ENCODE data around the gene CASZ1.

CASZ1 gene

DNA sequence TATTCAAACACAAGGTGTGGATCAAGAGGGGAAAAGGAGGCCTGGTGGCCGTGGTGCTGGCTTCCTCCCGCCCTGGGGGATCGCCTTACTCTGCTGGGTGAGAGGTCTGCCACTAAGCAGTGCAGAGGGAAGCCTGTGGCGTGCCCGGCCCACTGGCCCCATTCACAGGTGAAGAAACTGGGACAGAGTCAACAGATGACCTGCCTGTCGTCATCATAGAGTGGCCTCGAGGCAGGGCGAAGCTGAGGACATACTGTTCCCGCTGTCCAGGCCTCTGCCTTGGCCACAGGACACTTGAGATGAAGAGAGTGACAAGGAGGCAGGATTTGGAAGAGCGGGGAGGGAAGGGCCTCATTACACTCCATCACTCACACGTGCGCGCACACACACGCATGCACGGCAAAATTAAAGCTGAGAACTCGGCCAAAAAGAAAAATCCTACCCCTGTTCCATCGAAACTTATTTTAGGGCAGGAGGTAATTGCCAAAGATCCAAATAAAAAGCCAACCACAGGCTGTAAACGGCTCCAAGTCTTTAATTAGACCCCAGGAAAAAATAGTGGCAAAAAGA is 50.5 kb downstream of the CASZ1 start:
- no peaks in the 10 kb centered on the region for H3K9me3 ChIP-seq (ENCODE audit: control insufficient read depth, insufficient read depth, low read length)
- no peaks in the 10 kb centered on the region for H3K36me3 ChIP-seq (ENCODE audit: insufficient read depth, low read length)
- H3K9ac ChIP-seq (ENCODE audit: low read depth, low read length) = no peak overlapping the region
- H3K4me1 ChIP-seq (ENCODE audit: insufficient read depth, low read length) = no peaks in the 10 kb centered on the region

DNA sequence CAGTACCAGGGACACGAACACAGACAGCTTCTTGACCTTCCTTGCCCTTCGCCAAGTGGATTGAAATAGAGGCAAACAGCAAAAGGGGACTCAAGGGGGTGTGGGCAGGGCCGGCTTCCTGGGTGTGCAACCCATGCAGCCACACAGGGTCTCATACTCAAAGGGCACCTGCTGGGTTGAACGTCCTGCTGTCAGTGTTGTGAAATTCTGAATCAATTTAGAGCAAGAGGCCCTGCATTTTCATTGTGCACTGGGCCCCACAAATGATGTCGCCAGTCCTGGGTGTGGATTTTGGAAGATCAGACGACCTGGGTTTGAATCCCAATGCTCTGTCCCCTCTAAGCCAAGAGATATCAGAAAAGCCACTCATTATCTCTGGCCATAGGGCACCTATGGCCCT is 51.1 kb downstream of the CASZ1 start:
- H3K36me3 ChIP-seq (ENCODE audit: insufficient read depth, low read length) = no peaks in the 10 kb centered on the region
- no peaks in the 10 kb centered on the region for H3K9me3 ChIP-seq (ENCODE audit: control insufficient read depth, insufficient read depth, low read length)
- H3K9ac ChIP-seq (ENCODE audit: low read depth, low read length) = no peak overlapping the region
- H3K4me1 ChIP-seq (ENCODE audit: insufficient read depth, low read length) = no peaks in the 10 kb centered on the region

DNA sequence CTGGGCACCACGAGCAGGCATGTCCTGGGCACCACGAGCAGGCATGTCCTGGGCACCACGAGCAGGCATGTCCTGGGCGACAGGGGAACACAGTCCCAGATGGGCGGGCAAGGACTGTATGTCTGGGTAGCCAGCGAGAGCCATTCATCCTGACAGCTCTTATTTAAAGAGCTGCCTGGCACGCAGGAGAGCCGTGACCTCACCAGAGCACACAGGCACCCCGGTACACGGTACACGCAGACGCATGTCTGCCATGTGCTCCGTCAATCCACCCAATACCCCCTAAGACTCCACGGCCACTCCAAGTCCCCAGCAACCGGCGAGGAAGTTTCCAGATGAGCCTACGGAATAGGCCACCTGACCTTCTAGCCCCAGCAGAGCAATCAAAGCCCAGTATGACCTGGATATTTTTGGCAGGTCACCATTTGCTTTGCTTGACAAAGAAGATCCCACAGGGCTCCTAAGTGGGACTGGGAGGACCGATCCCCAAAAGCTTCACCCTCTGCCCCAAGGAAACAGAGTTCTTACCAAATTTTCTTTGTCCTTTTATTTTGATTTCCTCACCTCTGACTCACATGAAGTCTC is 51.7 kb downstream of the CASZ1 start:
- H3K9ac ChIP-seq (ENCODE audit: low read depth, low read length) = no peak overlapping the region
- no peaks in the 10 kb centered on the region for H3K36me3 ChIP-seq (ENCODE audit: insufficient read depth, low read length)
- no peaks in the 10 kb centered on the region for H3K9me3 ChIP-seq (ENCODE audit: control insufficient read depth, insufficient read depth, low read length)
- no peaks in the 10 kb centered on the region for H3K4me1 ChIP-seq (ENCODE audit: insufficient read depth, low read length)

DNA sequence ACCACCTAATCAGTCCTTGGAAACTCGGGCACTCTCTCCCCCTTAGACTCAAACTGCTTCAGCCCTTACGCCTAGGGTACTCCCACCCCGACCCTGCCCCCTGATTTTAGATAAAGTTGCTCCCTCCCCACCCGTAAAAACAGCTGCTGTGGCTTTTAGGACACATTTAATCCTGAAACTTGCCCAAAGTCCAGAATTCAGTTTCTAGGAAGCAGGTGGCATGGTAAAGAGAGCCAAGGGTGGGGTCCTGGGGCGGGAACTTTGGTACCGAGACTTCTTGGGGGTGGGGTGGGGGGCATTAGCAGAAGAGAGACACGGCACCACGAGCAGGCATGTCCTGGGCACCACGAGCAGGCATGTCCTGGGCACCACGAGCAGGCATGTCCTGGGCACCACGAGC is 52.4 kb downstream of the CASZ1 start:
- no peaks in the 10 kb centered on the region for H3K9me3 ChIP-seq (ENCODE audit: control insufficient read depth, insufficient read depth, low read length)
- no peaks in the 10 kb centered on the region for H3K36me3 ChIP-seq (ENCODE audit: insufficient read depth, low read length)
- H3K4me1 ChIP-seq (ENCODE audit: insufficient read depth, low read length) = no peaks in the 10 kb centered on the region
- H3K9ac ChIP-seq (ENCODE audit: low read depth, low read length) = no peak overlapping the region

DNA sequence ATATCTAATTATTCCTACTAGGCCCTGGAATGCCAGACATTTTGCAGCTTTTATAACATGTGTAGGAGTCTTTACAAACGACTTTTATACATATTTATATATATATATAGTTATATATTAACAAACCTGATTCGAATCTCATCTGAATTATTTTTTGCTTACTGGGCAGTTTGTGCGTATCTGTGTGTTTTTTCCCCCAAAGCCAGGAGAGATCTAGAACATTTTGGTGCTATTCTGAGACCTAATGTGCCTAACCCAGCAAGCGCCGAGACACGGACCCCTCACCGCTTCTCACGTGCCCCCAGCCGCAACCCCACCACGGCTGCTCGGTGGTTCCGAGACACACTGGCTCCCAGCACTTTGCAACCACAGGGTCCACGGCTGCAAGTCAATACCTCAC is 54.8 kb downstream of the CASZ1 start:
- H3K36me3 ChIP-seq (ENCODE audit: insufficient read depth, low read length) = no peaks in the 10 kb centered on the region
- no peak overlapping the region for H3K9ac ChIP-seq (ENCODE audit: low read depth, low read length)
- H3K4me1 ChIP-seq (ENCODE audit: insufficient read depth, low read length) = 0 out of 2 replicates have a peak, but pooled peaks cover 6% of the 10 kb centered on the region
- H3K9me3 ChIP-seq (ENCODE audit: control insufficient read depth, insufficient read depth, low read length) = no peaks in the 10 kb centered on the region

DNA sequence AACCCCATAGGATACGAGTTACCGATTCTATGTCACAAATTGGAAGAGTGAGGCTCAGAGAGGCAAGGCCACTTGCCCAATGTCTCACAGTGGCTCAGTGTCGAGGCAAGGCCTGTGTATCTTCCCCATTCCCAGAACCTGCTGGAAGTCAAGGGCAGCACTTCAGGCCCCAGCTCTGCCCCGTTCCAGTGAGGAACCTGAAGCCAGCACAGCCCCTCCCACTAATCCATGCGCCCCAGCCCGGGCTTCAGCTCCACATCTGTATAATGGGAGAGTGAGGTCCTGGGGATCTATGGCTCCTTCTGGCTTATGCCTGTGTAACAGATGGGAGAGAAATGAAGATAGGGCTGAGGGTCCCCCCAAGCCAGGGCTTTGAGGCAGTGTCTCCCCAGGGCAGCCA is 56.3 kb downstream of the CASZ1 start:
- peaks cover 6% of the 10 kb centered on the region; the same call in 1 of the 2 replicates for H3K4me1 ChIP-seq (ENCODE audit: insufficient read depth, low read length)
- H3K9ac ChIP-seq (ENCODE audit: low read depth, low read length) = no peak overlapping the region
- no peaks in the 10 kb centered on the region for H3K36me3 ChIP-seq (ENCODE audit: insufficient read depth, low read length)
- H3K9me3 ChIP-seq (ENCODE audit: control insufficient read depth, insufficient read depth, low read length) = no peaks in the 10 kb centered on the region

DNA sequence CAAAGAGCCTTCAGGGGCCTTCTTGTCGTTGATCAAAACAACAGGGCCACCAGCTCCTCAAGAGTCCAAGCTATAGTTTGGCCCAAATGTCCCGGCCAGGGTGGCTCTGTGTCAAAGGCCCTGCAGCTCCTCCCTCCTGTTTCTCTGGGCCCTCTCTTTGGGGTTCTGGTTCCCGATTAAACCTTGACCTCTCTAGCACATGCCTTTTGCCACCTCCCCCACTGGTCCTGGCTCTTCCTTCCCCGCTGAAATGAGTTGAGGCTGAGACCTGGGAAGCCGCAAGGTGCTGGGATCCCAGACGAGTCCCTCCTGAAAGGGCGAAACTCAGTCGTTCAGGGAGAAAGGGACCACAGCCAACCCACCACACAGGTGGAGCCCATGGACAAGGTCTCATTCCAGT is 56.9 kb downstream of the CASZ1 start:
- Histone ChIP-seq H3K9ac (ENCODE audit: low read depth, low read length) (no peak overlapping the region), H3K9me3 (ENCODE audit: control insufficient read depth, insufficient read depth, low read length) (no peaks in the 10 kb centered on the region), H3K36me3 (ENCODE audit: insufficient read depth, low read length) (no peaks in the 10 kb centered on the region), H3K4me1 (ENCODE audit: insufficient read depth, low read length) (peaks cover 10% of the 10 kb centered on the region; the same call in 1 of the 2 replicates)

DNA sequence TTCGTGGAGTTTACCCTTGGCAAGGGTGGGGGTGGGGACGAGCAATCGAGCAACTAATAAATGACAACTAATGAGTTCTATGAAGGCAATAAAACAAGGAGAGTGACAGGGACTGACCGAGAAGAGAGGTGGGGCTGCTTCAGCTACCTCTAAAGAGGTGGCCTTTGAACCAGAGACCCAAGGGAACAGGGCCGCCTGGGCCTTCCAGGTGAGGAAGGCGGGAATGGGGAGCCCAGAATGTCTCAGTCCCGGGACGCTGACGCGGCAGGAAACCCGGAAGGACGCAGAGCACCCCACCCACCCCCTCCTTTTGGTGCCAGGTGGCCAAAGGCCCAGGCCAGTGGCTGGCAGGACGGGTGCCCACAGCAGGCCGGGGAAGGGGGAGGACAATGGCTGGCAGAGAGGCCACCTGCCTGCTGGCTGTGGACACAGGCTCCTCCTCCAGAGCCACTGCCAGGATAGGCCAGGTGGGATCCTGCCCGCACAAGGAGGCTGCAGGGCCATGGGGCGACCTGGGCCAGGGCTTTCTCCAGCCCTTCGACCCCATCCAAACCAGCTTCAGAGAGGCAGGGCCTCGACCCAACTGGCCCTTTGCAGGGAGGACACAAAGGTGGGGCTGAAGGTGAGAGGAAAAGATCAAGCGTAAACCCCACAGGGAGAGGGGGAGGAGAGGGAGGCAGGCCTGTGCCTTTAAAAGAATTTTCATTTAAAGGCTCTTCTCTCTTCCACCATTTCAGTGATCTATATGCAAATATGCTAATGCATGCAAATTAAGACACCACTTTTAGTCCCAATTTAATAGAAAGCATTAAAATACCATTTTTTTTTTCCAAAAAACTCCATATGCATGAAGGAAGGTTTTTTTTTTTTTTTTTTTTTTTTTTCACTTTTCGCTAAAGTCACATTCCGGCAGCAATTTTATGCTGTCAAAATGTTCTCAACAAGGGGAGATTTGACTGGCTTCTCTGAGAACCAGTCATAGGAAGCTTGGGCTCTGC is 58.1 kb downstream of the CASZ1 start:
- no peak overlapping the region for H3K9ac ChIP-seq (ENCODE audit: low read depth, low read length)
- H3K9me3 ChIP-seq (ENCODE audit: control insufficient read depth, insufficient read depth, low read length) = no peaks in the 10 kb centered on the region
- H3K36me3 ChIP-seq (ENCODE audit: insufficient read depth, low read length) = no peaks in the 10 kb centered on the region
- H3K4me1 ChIP-seq (ENCODE audit: insufficient read depth, low read length) = peaks cover 21% of the 10 kb centered on the region

DNA sequence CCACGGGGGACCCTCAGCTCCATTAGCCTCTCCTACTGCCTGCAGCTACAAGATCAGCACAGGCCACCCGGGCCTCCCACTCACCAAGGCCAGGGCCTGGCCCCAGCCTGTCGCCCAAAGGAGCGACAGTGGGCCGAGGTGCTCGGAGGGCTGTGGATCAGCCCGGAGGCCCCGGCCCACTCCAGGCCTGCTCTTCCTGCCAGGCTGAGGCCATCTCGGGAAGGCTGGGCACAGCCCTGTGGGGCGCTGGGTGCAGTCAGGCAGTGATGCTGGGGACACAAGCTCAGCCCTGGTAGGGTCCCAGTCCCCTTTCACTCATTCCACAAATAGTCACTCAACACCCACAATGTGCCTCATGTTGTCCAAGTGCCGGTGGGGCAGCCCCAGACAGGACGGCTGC is 58.8 kb downstream of the CASZ1 start:
- no peak overlapping the region for H3K9ac ChIP-seq (ENCODE audit: low read depth, low read length)
- H3K9me3 ChIP-seq (ENCODE audit: control insufficient read depth, insufficient read depth, low read length) = no peaks in the 10 kb centered on the region
- peaks cover 21% of the 10 kb centered on the region for H3K4me1 ChIP-seq (ENCODE audit: insufficient read depth, low read length)
- no peaks in the 10 kb centered on the region for H3K36me3 ChIP-seq (ENCODE audit: insufficient read depth, low read length)

DNA sequence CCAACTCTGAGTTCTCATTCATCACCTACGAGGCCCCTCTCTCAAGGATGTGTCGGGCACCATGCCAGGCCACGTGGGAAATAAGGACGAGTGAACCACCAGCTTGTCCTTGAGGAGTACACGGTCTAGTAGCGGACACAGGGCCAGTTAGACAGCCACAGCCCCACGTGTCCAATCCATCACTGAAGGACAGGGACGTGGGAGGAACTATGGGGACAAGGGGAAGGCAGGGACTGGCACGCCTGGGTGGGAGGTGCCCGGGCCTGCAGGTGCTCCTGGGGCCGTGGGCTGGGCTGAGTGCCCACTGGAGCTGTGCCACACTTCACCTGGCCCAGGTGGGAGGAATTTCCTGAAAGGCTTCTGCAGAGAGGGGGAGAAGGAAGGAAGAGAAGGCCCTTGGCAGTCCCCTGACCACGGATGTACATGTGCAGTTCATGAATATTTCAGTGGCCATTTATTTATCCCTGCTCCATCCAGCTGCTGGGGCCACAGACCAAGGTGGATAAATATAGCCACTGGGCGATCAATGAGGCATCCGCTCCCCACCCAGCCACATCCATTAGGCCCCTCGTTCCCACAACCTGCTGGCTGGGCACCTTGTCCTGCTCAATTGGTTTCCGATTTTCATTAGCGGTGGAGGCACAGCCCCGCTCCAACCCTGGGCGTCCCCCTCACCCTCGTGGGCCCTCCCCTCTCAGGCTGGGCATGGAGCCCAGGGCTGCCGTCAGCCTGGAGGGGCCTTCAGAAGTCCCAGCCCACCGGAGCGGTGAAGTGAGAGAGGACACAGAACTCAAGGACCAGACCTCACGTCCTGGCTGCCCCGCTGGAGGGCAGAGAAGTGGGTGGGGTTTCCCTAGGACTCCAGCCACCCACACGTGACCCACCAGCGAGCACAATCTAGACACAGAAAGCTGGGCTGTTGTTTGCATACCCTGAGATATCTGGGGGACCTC is 59.5 kb downstream of the CASZ1 start:
- peaks cover 21% of the 10 kb centered on the region for H3K4me1 ChIP-seq (ENCODE audit: insufficient read depth, low read length)
- no peaks in the 10 kb centered on the region for H3K9me3 ChIP-seq (ENCODE audit: control insufficient read depth, insufficient read depth, low read length)
- no peaks in the 10 kb centered on the region for H3K36me3 ChIP-seq (ENCODE audit: insufficient read depth, low read length)
- no peak overlapping the region for H3K9ac ChIP-seq (ENCODE audit: low read depth, low read length)

DNA sequence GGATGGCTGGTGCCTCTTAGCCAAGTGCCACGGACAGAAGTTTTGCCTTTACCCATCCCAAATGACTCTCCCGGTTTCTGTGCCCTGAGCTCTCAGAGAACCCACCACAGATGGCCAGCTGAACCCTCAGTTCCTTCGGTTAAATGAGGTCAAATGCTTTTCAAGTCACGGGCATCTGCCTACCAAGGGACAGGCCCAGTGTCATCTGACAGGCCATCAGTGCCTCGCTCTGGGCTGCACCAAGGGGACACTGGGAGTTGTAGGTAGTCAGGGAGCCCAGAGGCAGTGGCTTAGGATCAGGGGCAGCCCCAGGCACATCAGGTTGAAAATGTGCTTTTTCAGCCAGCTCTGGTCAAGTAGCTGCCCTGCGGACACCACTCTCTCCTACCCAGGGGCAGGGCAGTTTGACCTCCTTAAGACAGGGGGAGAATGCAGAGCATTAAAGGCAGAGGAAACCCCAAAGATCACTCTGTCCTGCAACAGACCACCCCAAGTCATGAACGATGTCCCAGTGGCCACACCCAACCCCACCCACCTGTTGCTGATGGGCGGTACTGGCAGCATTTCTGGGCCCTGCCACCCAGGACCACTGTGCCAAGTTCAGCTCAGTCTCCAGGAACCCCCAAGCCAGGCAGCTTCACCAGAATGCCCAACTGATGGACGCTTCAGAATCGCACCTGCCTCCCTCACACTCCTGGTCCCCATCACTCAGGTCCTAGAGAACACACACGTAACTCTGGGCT is 60.7 kb downstream of the CASZ1 start:
- no peak overlapping the region for H3K9ac ChIP-seq (ENCODE audit: low read depth, low read length)
- no peaks in the 10 kb centered on the region for H3K36me3 ChIP-seq (ENCODE audit: insufficient read depth, low read length)
- H3K9me3 ChIP-seq (ENCODE audit: control insufficient read depth, insufficient read depth, low read length) = no peaks in the 10 kb centered on the region

DNA sequence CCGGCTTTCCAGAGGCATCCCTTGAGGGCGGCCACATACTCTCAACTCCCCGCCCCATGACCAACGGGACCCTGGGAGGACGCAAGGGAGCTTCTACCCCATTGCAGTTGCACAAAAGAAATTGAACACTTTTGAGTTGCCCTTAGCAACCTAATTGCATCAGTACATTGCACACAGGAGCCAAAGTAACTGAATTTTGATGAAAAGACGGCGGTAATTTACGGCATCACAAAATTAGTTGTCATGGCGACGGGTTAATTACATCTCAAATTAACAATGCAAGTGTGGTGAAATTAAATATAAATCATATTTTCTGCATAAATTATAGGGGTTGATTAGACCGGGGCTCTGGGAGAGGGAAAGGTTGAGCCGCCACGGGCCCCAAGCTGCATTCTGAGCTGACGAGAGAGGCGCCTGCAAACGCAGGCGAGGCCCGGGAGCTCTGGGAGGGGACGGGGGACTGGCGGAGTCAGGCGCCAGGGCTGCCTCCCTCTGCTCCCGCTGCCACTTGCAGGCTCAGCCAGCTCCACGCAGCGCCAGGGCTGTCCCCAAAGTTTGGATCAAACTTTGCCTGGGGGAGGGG is 61.4 kb downstream of the CASZ1 start:
- H3K36me3 ChIP-seq (ENCODE audit: insufficient read depth, low read length) = no peaks in the 10 kb centered on the region
- no peak overlapping the region for H3K9ac ChIP-seq (ENCODE audit: low read depth, low read length)
- H3K9me3 ChIP-seq (ENCODE audit: control insufficient read depth, insufficient read depth, low read length) = no peaks in the 10 kb centered on the region
- H3K4me1 ChIP-seq (ENCODE audit: insufficient read depth, low read length) = peaks cover 21% of the 10 kb centered on the region

More for the DNA sequence above, 60.7 kb downstream of the CASZ1 start:
- H3K4me1 ChIP-seq (ENCODE audit: insufficient read depth, low read length) = peaks cover 21% of the 10 kb centered on the region

DNA sequence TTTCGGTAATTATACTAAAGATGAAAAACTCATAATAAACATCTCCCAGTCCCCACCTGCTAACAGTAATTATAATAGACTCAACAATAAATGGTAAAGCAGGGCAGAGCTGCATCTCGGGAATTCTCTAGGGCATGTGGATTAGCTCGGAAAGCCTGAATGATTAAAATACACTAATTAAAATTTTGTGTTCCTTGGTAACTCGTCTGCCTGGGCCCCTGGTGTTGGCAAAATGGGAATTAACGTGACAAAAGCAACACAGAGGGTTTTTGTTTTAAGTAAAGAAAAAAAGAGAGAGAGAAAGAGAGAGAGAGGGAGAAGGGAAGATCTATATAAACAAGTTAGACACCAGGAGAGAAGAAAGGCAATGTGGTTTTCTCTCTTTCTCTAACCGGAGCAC is 62.1 kb downstream of the CASZ1 start:
- no peaks in the 10 kb centered on the region for H3K9me3 ChIP-seq (ENCODE audit: control insufficient read depth, insufficient read depth, low read length)
- H3K4me1 ChIP-seq (ENCODE audit: insufficient read depth, low read length) = peaks cover 21% of the 10 kb centered on the region
- H3K9ac ChIP-seq (ENCODE audit: low read depth, low read length) = no peak overlapping the region
- H3K36me3 ChIP-seq (ENCODE audit: insufficient read depth, low read length) = no peaks in the 10 kb centered on the region
